Activated naive CD8-positive, alpha-beta T cell treated with anti-CD3 and anti-CD28 coated beads for 36 hours (primary cell): ENCODE results near the gene SPACA4. TPM values are rescaled to one million over a fixed set of nuclear protein-coding genes. Genes with fewer than 3 reads are reported as not detected.

Source experiments
- total RNA-seq, 2 experiments: library from RNA; stranded (reverse); gene quantifications; one replicate each; pipeline ENCODE4 v1.2.3, GENCODE V29; 2021

SPACA4 gene
- total RNA-seq, 2 experiments from 2014 or later = not detected

Other genes starting within 250 kb of the SPACA4 start
- 10 to 100 TPM; 15.5 to 16.6 TPM for gene TMEM143, start 242.8 kb upstream of the SPACA4 start, total RNA-seq
- gene SYNGR4, start 242.4 kb upstream of the SPACA4 start, total RNA-seq = under 1 TPM in 1 of 2 experiments, not detected in 1; 0.31 TPM
- gene KDELR1, start 215.2 kb upstream of the SPACA4 start, total RNA-seq = 10 to 100 TPM; 72.5 to 73.9 TPM
- under 1 TPM; 0.28 to 0.29 TPM for gene GRIN2D, start 213.1 kb upstream of the SPACA4 start, total RNA-seq
- gene GRWD1, start 160.8 kb upstream of the SPACA4 start, total RNA-seq = 10 to 100 TPM; 91.1 to 98.5 TPM
- 1 to 10 TPM; 1.4 to 1.5 TPM for gene KCNJ14, start 151.2 kb upstream of the SPACA4 start, total RNA-seq
- 10 to 100 TPM; 18.2 to 21.7 TPM for gene CYTH2, start 137.4 kb upstream of the SPACA4 start, total RNA-seq
- 1 to 10 TPM; 2.2 to 2.8 TPM for gene LMTK3, start 94.9 kb upstream of the SPACA4 start, total RNA-seq
- not detected for gene SULT2B1, start 54.6 kb upstream of the SPACA4 start, total RNA-seq
- gene FAM83E, start 8.3 kb downstream of the SPACA4 start, total RNA-seq = 1 to 10 TPM; 4.4 TPM
- 1,000 to 10,000 TPM; 1,968 to 2,008 TPM for gene RPL18, start 12.4 kb downstream of the SPACA4 start, total RNA-seq
- 10 to 100 TPM; 36.7 to 40.8 TPM for gene SPHK2, start 12.8 kb downstream of the SPACA4 start, total RNA-seq
- 10 to 100 TPM in 1 of 2 experiments, 1 to 10 TPM in 1; 9.3 to 10.1 TPM for gene DBP, start 30.6 kb downstream of the SPACA4 start, total RNA-seq
- 10 to 100 TPM; 11.9 to 14.1 TPM for gene CA11, start 39.4 kb downstream of the SPACA4 start, total RNA-seq
- gene NTN5, start 66.3 kb downstream of the SPACA4 start, total RNA-seq = under 1 TPM; 0.21 to 0.24 TPM
- gene FUT2, start 89.2 kb downstream of the SPACA4 start, total RNA-seq = not detected
- gene MAMSTR, start 113.0 kb downstream of the SPACA4 start, total RNA-seq = under 1 TPM; 0.41 to 0.46 TPM
- gene RASIP1, start 133.9 kb downstream of the SPACA4 start, total RNA-seq = under 1 TPM; 0.40 to 0.49 TPM
- gene IZUMO1, start 140.2 kb downstream of the SPACA4 start, total RNA-seq = not detected
- under 1 TPM; 0.06 to 0.12 TPM for gene FUT1, start 145.9 kb downstream of the SPACA4 start, total RNA-seq
- gene FGF21, start 148.8 kb downstream of the SPACA4 start, total RNA-seq = not detected
- 10 to 100 TPM; 62.6 to 63.6 TPM for gene BCAT2, start 204.3 kb downstream of the SPACA4 start, total RNA-seq
- under 1 TPM; 0.35 to 0.66 TPM for gene HSD17B14, start 229.7 kb downstream of the SPACA4 start, total RNA-seq